GM12892 (cell line): Measurements from ENCODE around the gene OR2Y1.
"Not testable (repeated sequence)": the region's sequence is repeated elsewhere in the genome, so short reads cannot be mapped to it uniquely, and the experiment has no call there.

ENCODE experiments used
- DNase-seq: peaks from one replicate; pipeline ENCODE4 v3.0.0; 2011; ENCODE audit not compliant: insufficient read length
- FAIRE-seq: peaks from 2 replicates; lab custom pipeline; 2011; peaks lifted over from hg19 to GRCh38; lab: Jason Lieb, UNC
- POLR2A ChIP-seq: IDR thresholded peaks from 2 replicates; pipeline ENCODE4 v1.6.1; 2011; ENCODE audit warnings: low read depth, low read length, control low read depth
- POLR2AphosphoS5 ChIP-seq: IDR thresholded peaks from 2 replicates; pipeline ENCODE4 v1.6.1; 2011; ENCODE audit warnings: low read depth, low read length, control low read depth
- TAF1 ChIP-seq: IDR thresholded peaks from 2 replicates; pipeline ENCODE4 v1.6.1; 2011; ENCODE audit warnings: low read depth, mild to moderate bottlenecking, control low read depth, low read length, borderline replicate concordance

OR2Y1 gene

GRCh38 chr5:180779985-180780610 is 40.2 kb upstream of the OR2Y1 start:
- DNase-seq, result no peak
- FAIRE-seq, result no peak
- no peak for TF ChIP-seq TAF1
- no peak for TF ChIP-seq POLR2AphosphoS5
- no peak for TF ChIP-seq POLR2A

- TF ChIP-seq TAF1 (no peak), POLR2AphosphoS5 (no peak), POLR2A (no peak)
- FAIRE-seq, result no peak
- DNase-seq, result no peak
Observed at GRCh38 chr5:180777475-180777874, 37.6 kb upstream of the OR2Y1 start.

GRCh38 chr5:180776376-180776775 is 36.5 kb upstream of the OR2Y1 start:
- no peak for FAIRE-seq
- TF ChIP-seq POLR2A (no peak), TAF1 (no peak), POLR2AphosphoS5 (no peak)
- no peak for DNase-seq

- DNase-seq (no peak), FAIRE-seq (no peak)
- TF ChIP-seq POLR2AphosphoS5 (no peak), TAF1 (no peak)
Observed at GRCh38 chr5:180775624-180776023, 35.8 kb upstream of the OR2Y1 start.

- FAIRE-seq, result no peak
- TF ChIP-seq POLR2AphosphoS5 (no peak), POLR2A (no peak), TAF1 (no peak)
- no peak for DNase-seq
Observed at GRCh38 chr5:180771839-180772238, 32.0 kb upstream of the OR2Y1 start.

GRCh38 chr5:180769821-180770220 is 30.0 kb upstream of the OR2Y1 start:
- FAIRE-seq (no peak), DNase-seq (no peak)
- TF ChIP-seq TAF1, result no peak
- no peak for TF ChIP-seq POLR2A
- no peak for TF ChIP-seq POLR2AphosphoS5

- DNase-seq (no peak), FAIRE-seq (no peak)
- TF ChIP-seq TAF1 (no peak), POLR2AphosphoS5 (no peak), POLR2A (no peak)
Observed at GRCh38 chr5:180755601-180756000, 15.7 kb upstream of the OR2Y1 start.

- no peak for FAIRE-seq
- TF ChIP-seq POLR2A (no peak), POLR2AphosphoS5 (no peak)
- DNase-seq, result no peak
Observed at GRCh38 chr5:180744253-180744652, 4.4 kb upstream of the OR2Y1 start.

GRCh38 chr5:180742727-180743126 is 2.9 kb upstream of the OR2Y1 start:
- FAIRE-seq (no peak), DNase-seq (no peak)
- TF ChIP-seq POLR2A, result no peak
- TF ChIP-seq TAF1, result no peak
- no peak for TF ChIP-seq POLR2AphosphoS5

- not testable (repeated sequence) for DNase-seq, FAIRE-seq
Observed at GRCh38 chr5:180740953-180741352, 1.1 kb upstream of the OR2Y1 start.

GRCh38 chr5:180739271-180739670 is 587 bp downstream of the OR2Y1 start:
- no peak for FAIRE-seq
- TF ChIP-seq POLR2AphosphoS5, result no peak
- no peak for DNase-seq

- no peak for TF ChIP-seq POLR2AphosphoS5
- no peak for TF ChIP-seq TAF1
- TF ChIP-seq POLR2A, result no peak
- no peak for FAIRE-seq
- no peak for DNase-seq
Observed at GRCh38 chr5:180736536-180736935, 3.3 kb downstream of the OR2Y1 start.

GRCh38 chr5:180724944-180725343 is 14.9 kb downstream of the OR2Y1 start:
- DNase-seq, result no peak
- FAIRE-seq, result peak; percentile 5
- no peak for TF ChIP-seq TAF1
- TF ChIP-seq POLR2AphosphoS5, result no peak
- no peak for TF ChIP-seq POLR2A
